SH-SY5Y (cell line): ENCODE measurements around the gene TNIP1.

Source experiments
- GATA2 ChIP-seq: IDR thresholded peaks from 2 replicates; pipeline ENCODE4 v1.6.1; 2011; ENCODE audit warnings: mild to moderate bottlenecking, low read depth, low read length
- GATA3 ChIP-seq: IDR thresholded peaks from 2 replicates; pipeline ENCODE4 v1.6.1; 2011; ENCODE audit warnings: low read depth, mild to moderate bottlenecking, low read length, moderate library complexity

- TF ChIP-seq GATA2 (no peak), GATA3 (no peak)
These were observed 91.1 kb downstream of the TNIP1 start for GRCh38 chr5:150989695-150990094.
